Globus pallidus (tissue), 1 donor: ENCODE measurements around the gene GOSR1.
"Not testable (repeated sequence)": the region's sequence is repeated elsewhere in the genome, so short reads cannot be mapped to it uniquely, and the experiment has no call there.

Experiments
- DNase-seq: peaks from one replicate; pipeline ENCODE4 v3.0.0-alpha.2; 2015; ENCODE audit warnings: low spot score

The GOSR1 gene

GRCh38 chr17:30547778-30548573, 70.8 kb downstream of the GOSR1 start:
- no peak for DNase-seq

DNA sequence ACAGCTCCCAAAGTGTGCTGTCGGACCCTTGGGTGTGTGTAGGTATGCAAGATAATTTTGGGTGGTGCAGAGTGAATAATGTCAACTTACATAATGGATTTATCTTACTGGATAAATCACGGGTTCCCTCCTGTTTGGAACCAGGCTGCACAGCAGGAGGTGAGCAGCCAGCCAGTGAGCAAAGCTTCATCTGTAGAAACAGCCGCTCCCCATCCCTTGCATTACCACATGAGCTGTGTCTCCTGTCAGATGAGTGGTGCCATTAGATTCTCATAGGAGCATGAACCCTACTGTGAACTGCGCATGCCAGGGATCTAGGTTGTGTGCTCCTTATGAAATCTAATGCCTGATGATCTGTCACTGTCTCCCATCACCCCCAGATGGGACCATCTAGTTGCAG, 72.0 kb downstream of the GOSR1 start:
- DNase-seq: not testable (repeated sequence)

GRCh38 chr17:30549864-30550511, 72.8 kb downstream of the GOSR1 start:
- DNase-seq: no peak

- peak; percentile 5 for DNase-seq
Measured at GRCh38 chr17:30550512-30551273, 73.5 kb downstream of the GOSR1 start.

DNA sequence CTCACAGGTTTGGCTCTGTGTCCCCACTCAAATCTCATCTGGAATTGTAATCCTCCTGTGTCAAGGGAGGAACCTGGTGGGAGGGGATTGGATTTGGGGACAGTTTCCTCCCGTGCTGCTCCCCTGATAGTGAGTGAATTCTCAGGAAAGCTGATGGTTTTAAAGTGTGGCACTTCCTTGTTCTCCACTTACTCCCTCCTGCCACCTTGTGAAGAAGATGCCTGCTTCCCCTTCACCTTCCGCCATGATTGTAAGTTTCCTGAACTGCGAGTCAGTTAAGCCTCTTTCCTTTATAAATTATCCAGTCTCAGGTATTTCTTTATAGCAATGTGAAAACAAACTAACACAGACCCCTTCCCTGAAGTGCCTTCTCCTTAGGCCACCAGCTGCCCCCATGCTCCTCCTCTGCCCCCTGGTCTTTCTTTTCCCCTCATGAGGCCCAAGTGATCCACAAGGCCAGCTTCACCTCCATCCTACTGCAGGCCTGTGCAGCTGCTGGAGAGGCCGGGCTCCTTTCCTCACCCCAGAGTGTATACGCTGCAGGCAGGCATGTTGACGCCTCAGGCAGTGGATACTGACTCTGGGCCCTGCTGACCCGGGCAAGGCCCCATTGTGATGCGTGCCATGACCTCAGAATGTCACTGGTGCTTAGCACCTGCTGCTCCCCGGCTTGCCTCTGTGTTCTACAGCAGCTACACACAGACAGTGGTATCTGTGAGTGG, 74.2 kb downstream of the GOSR1 start:
- not testable (repeated sequence) for DNase-seq

GRCh38 chr17:30551996-30552339, 74.8 kb downstream of the GOSR1 start:
- DNase-seq: no peak

- no peak for DNase-seq
Measured at GRCh38 chr17:30552994-30553566, 75.9 kb downstream of the GOSR1 start.

DNA sequence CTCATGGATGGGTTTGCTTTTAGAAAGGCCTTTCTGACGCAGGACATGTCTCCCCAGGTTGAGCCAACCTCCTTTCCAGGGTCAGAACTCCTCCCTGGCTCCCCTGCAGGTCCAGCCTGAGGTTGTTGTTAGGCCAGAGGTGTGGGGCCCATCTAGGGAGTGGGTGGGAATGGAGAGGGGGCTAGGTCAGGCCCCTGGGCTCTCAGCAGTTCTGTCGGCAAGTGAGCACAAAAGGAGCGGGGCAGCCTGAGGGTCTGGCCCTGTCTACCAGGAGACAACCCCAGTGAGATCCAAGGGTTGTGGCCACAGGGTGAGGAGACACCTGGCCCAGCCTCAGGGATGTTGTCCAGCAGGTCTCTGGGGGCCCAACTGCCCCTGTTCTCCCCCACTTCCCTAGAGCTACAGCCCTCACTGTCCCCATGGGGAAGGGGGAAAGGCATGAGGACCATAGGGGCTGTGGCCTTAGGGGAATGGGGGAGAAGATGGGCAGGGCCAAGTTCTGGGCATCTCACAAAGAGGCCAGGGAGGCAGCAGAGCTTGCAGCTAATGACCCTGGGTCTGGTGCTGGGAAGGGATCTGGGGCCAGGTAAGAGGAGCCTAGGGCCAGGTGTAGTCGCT, 76.7 kb downstream of the GOSR1 start:
- DNase-seq: not testable (repeated sequence)

DNA sequence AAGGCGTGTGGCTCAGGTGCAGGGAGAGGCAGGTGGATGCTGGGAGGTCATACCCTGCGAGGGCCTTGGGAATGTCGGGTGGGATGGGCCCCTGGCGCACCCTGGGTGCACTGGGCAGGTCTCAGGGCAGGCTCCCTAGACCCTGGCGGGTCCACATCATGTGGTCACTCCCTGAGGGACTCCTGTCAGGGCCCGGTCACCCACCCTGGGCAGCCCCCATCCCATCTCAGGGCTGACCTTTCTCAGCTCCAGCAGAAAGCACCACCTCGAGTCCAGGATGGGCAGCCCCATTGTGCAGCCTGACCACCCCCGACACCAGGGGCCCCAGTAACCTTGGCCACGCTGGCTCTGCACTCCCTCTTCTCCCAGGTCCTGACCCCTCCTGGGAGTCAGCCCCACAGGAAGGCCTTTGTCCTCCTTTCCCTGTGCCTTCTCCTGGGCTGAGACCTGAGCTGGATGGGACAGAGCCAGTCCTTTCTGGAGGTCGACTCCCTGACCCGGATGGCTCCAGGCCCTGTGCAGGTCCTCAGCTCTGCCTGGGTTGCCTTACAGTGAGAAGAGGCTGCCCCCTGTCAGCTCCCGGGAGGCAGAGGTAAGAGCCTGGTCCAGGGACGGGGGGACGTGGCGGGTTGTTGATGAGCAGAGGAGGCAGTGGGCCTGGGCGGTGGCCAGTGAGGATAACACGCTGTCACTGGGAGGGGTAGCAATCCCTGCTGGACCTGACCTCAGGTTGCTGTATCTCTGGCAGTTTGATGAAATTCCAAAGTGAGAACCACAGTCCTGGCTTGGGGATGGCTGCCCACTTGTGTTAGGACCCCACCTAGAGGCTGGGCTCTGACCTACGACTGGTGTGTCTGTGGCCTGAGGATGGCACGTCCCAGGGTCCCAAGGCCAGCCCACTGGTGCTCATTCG, 77.9 kb downstream of the GOSR1 start:
- DNase-seq: no peak

DNA sequence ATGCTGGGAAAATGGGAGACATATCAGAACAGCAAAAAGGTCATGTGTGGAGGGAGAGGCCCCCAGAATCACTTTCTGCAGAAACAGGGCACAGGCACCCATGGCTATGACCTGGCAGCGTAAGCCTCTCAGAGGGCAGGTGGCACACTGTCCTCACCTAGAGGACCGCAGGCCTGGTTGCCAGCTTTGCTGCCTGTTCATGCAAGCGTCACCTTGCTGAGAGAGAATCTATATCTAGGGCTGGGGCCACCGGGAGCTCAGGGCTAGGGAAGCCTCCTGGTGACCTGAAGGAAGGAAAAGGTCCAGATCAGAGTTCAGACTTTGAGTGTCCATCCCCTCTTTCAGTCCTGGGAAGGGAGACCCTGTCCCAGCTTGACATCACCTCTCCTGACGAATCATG, 78.7 kb downstream of the GOSR1 start:
- DNase-seq: no peak

DNA sequence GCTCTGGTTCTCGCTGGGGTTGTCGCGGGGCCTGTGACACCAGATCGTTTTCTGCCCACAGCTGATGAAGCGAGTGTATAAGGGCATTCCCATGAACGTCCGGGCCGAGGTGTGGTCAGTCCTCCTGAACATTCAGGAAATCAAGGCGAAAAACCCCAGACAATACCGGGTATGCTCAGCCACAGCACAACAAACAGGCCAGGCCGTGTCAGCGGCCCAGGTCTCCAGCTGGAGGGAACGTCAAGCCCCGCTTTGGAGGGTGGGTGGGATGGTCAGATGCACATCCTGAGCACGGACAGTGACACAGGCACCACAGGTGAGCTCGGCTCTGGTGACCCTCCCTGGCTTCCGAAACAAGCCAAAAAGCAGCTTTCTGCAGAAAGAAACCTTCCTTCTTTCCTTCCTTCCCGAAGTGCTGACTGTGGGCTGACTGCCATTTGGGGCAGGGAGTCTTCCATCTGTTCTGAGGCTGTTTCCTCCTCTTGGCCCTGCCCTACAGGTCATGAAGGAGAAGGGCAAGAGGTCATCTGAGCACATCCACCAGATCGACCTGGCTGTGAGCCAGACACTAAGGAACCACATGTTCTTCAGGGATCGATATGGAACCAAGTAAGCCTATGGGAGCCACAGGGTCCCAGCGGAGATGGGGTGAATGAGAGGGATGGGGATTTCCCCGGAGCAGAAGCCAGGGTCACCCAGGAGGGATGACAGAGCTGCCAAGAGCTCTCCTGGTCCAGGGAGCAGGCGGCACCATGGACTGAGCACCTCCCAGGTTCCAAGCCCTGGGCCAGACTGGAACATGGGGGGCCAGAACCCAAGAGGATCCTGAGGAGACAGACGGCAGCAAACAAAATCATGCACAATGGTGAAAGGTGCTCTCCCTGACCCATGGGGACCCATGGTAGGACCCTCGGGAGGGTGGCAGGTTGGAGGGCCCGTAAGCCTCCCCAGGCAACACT, 79.4 kb downstream of the GOSR1 start:
- DNase-seq: no peak

GRCh38 chr17:30557916-30558685, 80.9 kb downstream of the GOSR1 start:
- DNase-seq: no peak

DNA sequence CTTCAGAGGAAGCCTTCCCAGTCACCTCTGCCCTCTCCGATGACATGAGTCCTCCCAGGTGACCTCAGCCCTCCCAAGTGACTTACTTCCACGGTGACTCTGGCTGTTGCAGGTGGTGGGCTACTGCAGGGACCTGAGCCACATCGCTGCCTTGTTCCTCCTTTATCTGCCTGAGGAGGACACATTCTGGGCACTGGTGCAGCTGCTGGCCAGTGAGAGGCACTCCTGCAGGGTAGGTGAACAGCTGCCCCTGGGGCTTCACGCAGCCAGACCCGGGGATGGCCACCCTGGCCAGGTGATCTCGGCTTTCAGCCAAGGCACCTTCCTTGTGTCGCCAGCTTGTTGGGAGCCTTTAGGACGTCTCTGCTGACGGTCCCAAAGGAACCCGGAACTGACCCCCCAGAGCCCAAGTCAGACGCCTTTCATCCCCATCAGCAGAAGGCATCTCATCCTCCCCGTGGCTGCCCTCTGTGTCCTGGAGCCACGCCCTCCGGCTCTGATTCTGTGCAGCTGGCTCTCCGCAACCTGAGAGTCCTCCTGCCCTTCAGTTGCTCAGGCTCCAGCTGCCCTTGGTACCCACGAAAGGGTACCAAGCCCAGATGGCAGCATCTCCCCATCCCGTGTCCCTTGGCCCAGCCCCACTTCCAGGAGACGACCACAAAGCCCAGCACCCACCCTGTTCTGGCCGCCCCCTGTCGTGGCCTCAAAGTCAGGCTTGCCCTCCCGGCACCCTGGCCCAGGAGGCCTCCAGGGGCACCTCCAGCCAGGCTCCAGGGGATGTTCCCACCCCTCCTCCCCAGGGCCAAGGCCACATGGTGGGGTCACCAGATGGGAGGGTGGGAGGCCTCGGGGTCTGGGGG, 81.7 kb downstream of the GOSR1 start:
- no peak for DNase-seq

DNA sequence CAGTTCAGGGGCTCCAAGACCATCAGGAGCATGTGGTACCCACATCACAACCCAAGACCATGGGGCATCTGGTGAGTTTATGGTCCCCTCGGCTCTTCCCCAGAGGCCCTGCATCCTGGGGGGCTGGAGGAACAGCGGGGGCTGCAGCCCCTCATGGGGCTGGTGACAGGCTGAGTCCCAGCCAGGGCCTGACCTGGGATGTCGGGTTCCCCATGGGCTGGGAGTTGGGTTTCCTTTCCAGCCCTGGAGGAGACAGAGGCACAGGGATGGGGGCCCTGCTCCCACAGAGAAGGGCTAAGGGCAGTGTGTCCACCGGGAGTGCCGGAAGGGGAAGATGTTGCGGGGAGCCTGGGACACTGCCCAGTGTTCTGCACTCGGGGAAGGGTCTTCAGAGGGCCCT, 82.4 kb downstream of the GOSR1 start:
- no peak for DNase-seq

DNA sequence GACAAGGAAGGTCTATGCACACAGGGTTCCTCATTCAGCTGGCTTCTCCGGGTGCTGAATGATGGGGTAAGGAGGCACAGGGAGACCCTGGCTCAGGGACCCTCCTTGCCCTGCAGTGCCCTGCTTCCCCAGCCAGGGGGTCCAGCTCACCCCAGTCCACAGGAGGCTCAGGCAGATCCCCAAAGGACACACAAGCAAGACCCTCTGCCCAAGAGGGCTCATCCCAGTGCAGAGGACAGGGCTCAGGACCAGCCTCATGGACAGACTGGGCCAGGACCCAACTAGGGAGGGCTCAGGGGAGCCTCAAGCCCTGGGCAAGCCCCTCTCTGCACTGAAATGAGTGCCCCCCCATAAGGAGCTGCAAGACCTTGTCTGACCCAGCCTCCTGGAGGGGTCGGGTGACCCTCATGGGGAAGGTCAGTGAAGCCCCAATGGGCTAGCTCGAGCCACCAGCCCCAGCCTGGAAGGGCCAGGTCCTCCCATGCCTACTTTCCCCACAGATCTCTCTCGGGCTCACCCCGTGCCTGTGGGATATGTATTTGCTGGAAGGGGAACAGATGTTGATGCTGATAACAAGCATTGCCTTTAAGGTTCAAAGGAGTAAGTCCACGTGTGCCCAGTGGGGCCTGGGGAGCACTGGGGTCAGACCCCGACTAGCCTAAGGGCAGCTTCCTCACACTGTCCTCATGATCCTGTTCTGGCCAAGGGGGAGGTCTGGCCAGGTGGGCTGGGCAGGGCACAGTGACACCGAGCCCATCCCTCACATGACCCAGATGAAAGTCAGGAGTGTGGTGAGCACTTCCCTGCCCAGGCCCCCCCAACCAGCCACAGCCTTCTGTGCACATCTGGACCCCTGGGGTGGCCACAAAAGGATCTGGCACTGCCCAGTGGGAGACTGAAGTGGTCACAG, 83.2 kb downstream of the GOSR1 start:
- DNase-seq: not testable (repeated sequence)

DNA sequence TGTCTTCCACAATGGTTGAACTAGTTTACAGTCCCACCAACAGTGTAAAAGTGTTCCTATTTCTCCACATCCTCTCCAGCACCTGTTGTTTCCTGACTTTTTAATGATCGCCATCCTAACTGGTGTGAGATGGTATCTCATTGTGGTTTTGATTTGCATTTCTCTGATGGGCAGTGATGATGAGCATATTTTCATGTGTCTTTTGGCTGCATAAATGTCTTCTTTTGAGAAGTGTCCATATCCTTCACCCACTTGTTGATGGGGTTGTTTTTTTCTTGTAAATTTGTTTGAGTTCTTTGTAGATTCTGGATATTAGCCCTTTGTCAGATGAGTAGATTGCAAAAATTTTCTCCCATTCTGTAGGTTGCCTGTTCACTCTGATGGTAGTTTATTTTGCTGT, 84.6 kb downstream of the GOSR1 start:
- DNase-seq: not testable (repeated sequence)
